Trophoblast cell (in vitro differentiated cells and primary cell): ENCODE measurements around the gene GLIPR1.

ENCODE experiments used
- DNase-seq, 2 donors: peaks; one replicate each; pipeline ENCODE4 v3.0.0-alpha.2; 2016
- H2AFZ ChIP-seq: 2 replicates; pipeline ENCODE4 v1.6.1; 2013; ENCODE audit warnings: low read length, moderate library complexity, mild to moderate bottlenecking; ENCODE audit not compliant: insufficient read depth, poor library complexity
- H2AK5ac ChIP-seq: 2 replicates; pipeline ENCODE4 v1.6.1; 2013; ENCODE audit warnings: mild to moderate bottlenecking, low read length
- H2BK120ac ChIP-seq: 2 replicates; pipeline ENCODE4 v1.6.1; 2013; ENCODE audit warnings: low read length, mild to moderate bottlenecking, moderate library complexity; ENCODE audit not compliant: insufficient read depth, poor library complexity
- H2BK12ac ChIP-seq: 2 replicates; pipeline ENCODE4 v1.6.1; 2013; ENCODE audit warnings: mild to moderate bottlenecking, low read length, moderate library complexity
- H2BK5ac ChIP-seq: 2 replicates; pipeline ENCODE4 v1.6.1; 2013; ENCODE audit warnings: low read length, low read depth, moderate library complexity, mild to moderate bottlenecking; ENCODE audit not compliant: poor library complexity
- H3K14ac ChIP-seq: 2 replicates; pipeline ENCODE4 v1.6.1; 2013; ENCODE audit warnings: mild to moderate bottlenecking, low read length
- H3K18ac ChIP-seq: 2 replicates; pipeline ENCODE4 v1.6.1; 2013; ENCODE audit warnings: mild to moderate bottlenecking, low read length
- H3K23ac ChIP-seq: 2 replicates; pipeline ENCODE4 v1.6.1; 2013; ENCODE audit warnings: low read length
- H3K27ac ChIP-seq: 2 replicates; pipeline ENCODE4 v1.5.1; 2013; ENCODE audit warnings: low read depth, mild to moderate bottlenecking, inconsistent platforms, low read length, moderate library complexity
- H3K27me3 ChIP-seq: 2 replicates; pipeline ENCODE4 v1.6.1; 2013; ENCODE audit warnings: inconsistent platforms, mild to moderate bottlenecking, low read length, moderate library complexity; ENCODE audit not compliant: insufficient read depth
- H3K36me3 ChIP-seq, 2 experiments: 1 replicate in 1 of 2; 2 replicates in 1 of 2; pipeline ENCODE4 v1.6.1; 2013; ENCODE audit warnings: low read length in 2 of 2, mild to moderate bottlenecking in 2 of 2, moderate library complexity in 1 of 2; ENCODE audit not compliant: insufficient read depth in 2 of 2, control insufficient read depth in 1 of 2
- H3K4ac ChIP-seq: 2 replicates; pipeline ENCODE4 v1.6.1; 2013; ENCODE audit warnings: low read depth, mild to moderate bottlenecking, low read length, moderate library complexity
- H3K4me1 ChIP-seq, 2 experiments: 1 replicate in 1 of 2; 2 replicates in 1 of 2; pipeline ENCODE4 v1.6.1; 2013; ENCODE audit warnings: low read length in 2 of 2, mild to moderate bottlenecking in 2 of 2, moderate library complexity in 1 of 2; ENCODE audit not compliant: insufficient read depth in 2 of 2, control insufficient read depth in 1 of 2
- H3K4me2 ChIP-seq: 2 replicates; pipeline ENCODE4 v1.6.1; 2013; ENCODE audit warnings: inconsistent platforms, mild to moderate bottlenecking, low read length, moderate library complexity
- H3K4me3 ChIP-seq: 2 replicates; pipeline ENCODE4 v1.5.1; 2013; ENCODE audit warnings: mild to moderate bottlenecking, low read depth, low read length, inconsistent platforms
- H3K79me1 ChIP-seq: one replicate; pipeline ENCODE4 v1.6.1; 2013; ENCODE audit warnings: low read length
- H3K79me2 ChIP-seq: 2 replicates; pipeline ENCODE4 v1.6.1; 2013; ENCODE audit warnings: low read length, mild to moderate bottlenecking; ENCODE audit not compliant: control insufficient read depth, insufficient read depth, poor library complexity
- H3K9ac ChIP-seq: 2 replicates; pipeline ENCODE4 v1.6.1; 2013; ENCODE audit warnings: mild to moderate bottlenecking, low read length
- H3K9me3 ChIP-seq: 2 replicates; pipeline ENCODE4 v1.6.1; 2013; ENCODE audit warnings: low read depth, mild to moderate bottlenecking, control low read depth, inconsistent platforms, low read length; ENCODE audit not compliant: insufficient read depth
- H4K12ac ChIP-seq: 2 replicates; pipeline ENCODE4 v1.6.1; 2013; ENCODE audit warnings: low read depth, mild to moderate bottlenecking, low read length, moderate library complexity
- H4K8ac ChIP-seq: 2 replicates; pipeline ENCODE4 v1.6.1; 2013; ENCODE audit warnings: low read depth, mild to moderate bottlenecking, low read length, moderate library complexity
- H4K91ac ChIP-seq: one replicate; pipeline ENCODE4 v1.6.1; 2013; ENCODE audit warnings: low read depth, mild to moderate bottlenecking, low read length, moderate library complexity
- WGBS: extraction: QIAGEN DNeasy Blood & Tissue Kit; methylation state at CpG from one replicate; pipeline ENCODE4 v1.1.7; 2013; ENCODE audit warnings: missing lambda C conversion rate; ENCODE audit not compliant: insufficient read length, insufficient coverage; ENCODE audit errors: extremely low coverage; 5-methylcytosine and 5-hydroxymethylcytosine counted together

GLIPR1 gene

GRCh38 chr12:75447691-75448393 lies 32.7 kb upstream of the GLIPR1 start:
- H3K27me3 ChIP-seq = no peaks in the 10 kb centered on the region
- H3K4me3 ChIP-seq = no peak overlapping the region
- H2AFZ ChIP-seq = no peak overlapping the region
- no peak overlapping the region for H4K8ac ChIP-seq
- H3K18ac ChIP-seq = no peak overlapping the region
- H2BK120ac ChIP-seq = no peak overlapping the region
- H3K4ac ChIP-seq = no peak overlapping the region
- H3K79me2 ChIP-seq = no peaks in the 10 kb centered on the region
- no peak overlapping the region for H3K23ac ChIP-seq
- no peak overlapping the region for H2BK5ac ChIP-seq
- WGBS = no CpG with 5 or more reads among the region's 4 CpGs
- H3K4me1 ChIP-seq = peaks cover 0 to 3% of the 10 kb centered on the region in 2 experiments
- H3K14ac ChIP-seq = no peak overlapping the region
- no peaks in the 10 kb centered on the region for H3K36me3 ChIP-seq
- H3K27ac ChIP-seq = no peak overlapping the region
- H4K12ac ChIP-seq = no peak overlapping the region
- no peaks in the 10 kb centered on the region for H3K79me1 ChIP-seq
- H2AK5ac ChIP-seq = no peak overlapping the region
- H3K9ac ChIP-seq = no peak overlapping the region
- peak overlapping the region; percentile 64 for H2BK12ac ChIP-seq
- no peaks in the 10 kb centered on the region for H3K9me3 ChIP-seq
- H3K4me2 ChIP-seq = no peak overlapping the region
- no peak for DNase-seq
- H4K91ac ChIP-seq = no peak overlapping the region

GRCh38 chr12:75452675-75453330 lies 27.8 kb upstream of the GLIPR1 start:
- H3K9ac ChIP-seq = no peak overlapping the region
- H4K91ac ChIP-seq = peak overlapping the region; percentile 2
- H3K27ac ChIP-seq = no peak overlapping the region
- no peaks in the 10 kb centered on the region for H3K79me1 ChIP-seq
- no peak overlapping the region for H3K14ac ChIP-seq
- no peak overlapping the region for H4K12ac ChIP-seq
- H2BK120ac ChIP-seq = no peak overlapping the region
- H3K4me3 ChIP-seq = no peak overlapping the region
- H3K79me2 ChIP-seq = no peaks in the 10 kb centered on the region
- H3K4me2 ChIP-seq = no peak overlapping the region
- peaks cover 1% of the 10 kb centered on the region for H3K9me3 ChIP-seq
- no peak overlapping the region for H3K23ac ChIP-seq
- H3K18ac ChIP-seq = no peak overlapping the region
- DNase-seq = no peak
- H3K4me1 ChIP-seq = no peaks in the 10 kb centered on the region
- no peak overlapping the region for H2AK5ac ChIP-seq
- H4K8ac ChIP-seq = no peak overlapping the region
- no peak overlapping the region for H3K4ac ChIP-seq
- no peak overlapping the region for H2BK12ac ChIP-seq
- no peak overlapping the region for H2AFZ ChIP-seq
- H2BK5ac ChIP-seq = no peak overlapping the region
- no CpG with 5 or more reads among the region's 3 CpGs for WGBS
- H3K27me3 ChIP-seq = no peaks in the 10 kb centered on the region
- H3K36me3 ChIP-seq = no peaks in the 10 kb centered on the region

GRCh38 chr12:75455839-75456238 lies 24.7 kb upstream of the GLIPR1 start:
- no CpG with 5 or more reads among the region's 5 CpGs for WGBS

GRCh38 chr12:75457191-75457590 lies 23.4 kb upstream of the GLIPR1 start:
- no peak overlapping the region for H3K4me2 ChIP-seq
- H4K91ac ChIP-seq = no peak overlapping the region
- no peak overlapping the region for H4K8ac ChIP-seq
- no peak overlapping the region for H2BK12ac ChIP-seq
- H3K23ac ChIP-seq = no peak overlapping the region
- H3K4me3 ChIP-seq = no peak overlapping the region
- H3K79me1 ChIP-seq = no peaks in the 10 kb centered on the region
- no peak for DNase-seq
- H2BK5ac ChIP-seq = no peak overlapping the region
- H4K12ac ChIP-seq = no peak overlapping the region
- no peaks in the 10 kb centered on the region for H3K36me3 ChIP-seq
- H3K14ac ChIP-seq = no peak overlapping the region
- no peak overlapping the region for H3K4ac ChIP-seq
- H2AK5ac ChIP-seq = no peak overlapping the region
- H3K4me1 ChIP-seq = no peaks in the 10 kb centered on the region
- no peaks in the 10 kb centered on the region for H3K79me2 ChIP-seq
- H3K9ac ChIP-seq = no peak overlapping the region
- peaks cover 2% of the 10 kb centered on the region for H3K9me3 ChIP-seq
- no peak overlapping the region for H3K18ac ChIP-seq
- H2AFZ ChIP-seq = no peak overlapping the region
- no peak overlapping the region for H2BK120ac ChIP-seq
- no peak overlapping the region for H3K27ac ChIP-seq
- no peaks in the 10 kb centered on the region for H3K27me3 ChIP-seq
- no CpG with 5 or more reads among the region's 1 CpG for WGBS

More at GRCh38 chr12:75455839-75456238, 24.7 kb upstream of the GLIPR1 start:
- no peak overlapping the region for H3K4ac ChIP-seq
- H4K12ac ChIP-seq = no peak overlapping the region
- no peak overlapping the region for H3K4me3 ChIP-seq
- no peak overlapping the region for H2BK12ac ChIP-seq
- H3K27me3 ChIP-seq = no peaks in the 10 kb centered on the region
- no peak overlapping the region for H2AFZ ChIP-seq
- H2BK5ac ChIP-seq = no peak overlapping the region
- H4K91ac ChIP-seq = no peak overlapping the region
- H3K18ac ChIP-seq = no peak overlapping the region
- H3K23ac ChIP-seq = no peak overlapping the region
- peak in 1 of 2 donors; percentile 41 for DNase-seq
- H3K79me2 ChIP-seq = no peaks in the 10 kb centered on the region
- H3K14ac ChIP-seq = no peak overlapping the region
- peaks cover 2% of the 10 kb centered on the region for H3K9me3 ChIP-seq
- no peak overlapping the region for H2AK5ac ChIP-seq
- H2BK120ac ChIP-seq = no peak overlapping the region
- H4K8ac ChIP-seq = no peak overlapping the region
- no peak overlapping the region for H3K4me2 ChIP-seq
- H3K9ac ChIP-seq = no peak overlapping the region
- H3K36me3 ChIP-seq = no peaks in the 10 kb centered on the region
- H3K27ac ChIP-seq = no peak overlapping the region
- H3K79me1 ChIP-seq = no peaks in the 10 kb centered on the region
- no peaks in the 10 kb centered on the region for H3K4me1 ChIP-seq
